Umbilical cord (tissue), 2 donors: ENCODE results near the gene TMEM183A. TPM values are rescaled to one million over a fixed set of nuclear protein-coding genes. Genes with fewer than 3 reads are reported as not detected.
"Not testable (repeated sequence)": the region's sequence is repeated elsewhere in the genome, so short reads cannot be mapped to it uniquely, and the experiment has no call there.

Experiments used
- DNase-seq: peaks from one replicate; pipeline ENCODE4 v3.0.0-alpha.2; 2015; ENCODE audit warnings: low spot score
- total RNA-seq: library from RNA; depleted of rRNA; stranded (reverse); fragments of >200 nt; gene quantifications from one replicate; pipeline ENCODE4 v1.2.3, GENCODE V29; 2014; ENCODE audit warnings: low replicate concordance; ENCODE audit not compliant: insufficient read depth

TMEM183A gene
- total RNA-seq, 1 donor from 2014 or later, result 41.7 TPM

DNA sequence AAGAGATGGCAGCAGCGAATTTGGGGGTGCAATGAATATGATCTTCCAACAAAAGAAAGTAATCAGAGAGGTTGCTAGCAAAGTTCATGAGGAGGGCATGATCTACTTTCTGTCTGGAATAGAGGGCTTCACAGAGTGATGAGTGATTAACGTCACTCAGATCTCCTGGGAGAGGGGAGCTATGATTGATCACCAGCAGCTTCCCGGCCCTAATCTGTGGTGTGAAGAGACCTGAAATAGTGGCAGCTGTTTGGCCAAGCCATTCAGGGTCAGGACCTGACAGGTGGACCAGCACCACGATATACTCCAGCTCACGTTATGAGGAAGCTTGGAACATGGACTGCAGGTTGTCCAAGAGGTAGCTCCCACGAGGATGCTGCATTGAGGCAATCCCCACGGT lies 19.9 kb upstream of the TMEM183A start:
- no peak for DNase-seq

DNA sequence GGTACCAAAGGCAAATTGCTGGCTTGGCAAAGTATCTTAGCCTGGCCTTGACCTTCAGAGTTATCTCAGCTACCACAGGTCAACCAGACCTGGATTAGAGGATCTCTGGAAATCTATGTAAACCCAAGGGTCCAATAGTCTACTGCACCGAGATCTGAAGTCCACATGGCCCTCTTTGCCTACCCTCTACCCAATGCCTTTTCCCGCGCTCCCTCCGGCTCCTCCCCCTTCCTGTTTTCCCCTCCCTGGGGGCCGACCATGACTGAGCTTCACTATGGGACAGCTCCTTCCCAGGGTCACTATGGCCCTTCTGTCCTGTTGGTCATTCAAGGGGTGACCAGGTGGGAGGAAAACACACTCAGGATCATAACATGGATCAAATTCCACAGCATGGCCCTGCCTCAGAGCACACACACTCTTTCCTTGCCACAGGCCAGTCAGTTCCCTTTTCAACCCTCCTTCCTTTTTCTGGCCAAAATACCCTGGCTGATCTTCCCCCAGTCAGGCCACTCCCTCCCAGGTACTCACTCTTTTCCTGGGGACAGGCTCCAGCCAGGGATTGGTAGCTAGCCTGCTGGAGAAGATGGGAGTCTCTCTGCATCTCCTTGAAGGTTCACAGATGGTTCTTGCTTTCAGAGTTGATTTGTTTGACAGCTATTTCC lies 19.1 kb upstream of the TMEM183A start:
- DNase-seq, result no peak

DNA sequence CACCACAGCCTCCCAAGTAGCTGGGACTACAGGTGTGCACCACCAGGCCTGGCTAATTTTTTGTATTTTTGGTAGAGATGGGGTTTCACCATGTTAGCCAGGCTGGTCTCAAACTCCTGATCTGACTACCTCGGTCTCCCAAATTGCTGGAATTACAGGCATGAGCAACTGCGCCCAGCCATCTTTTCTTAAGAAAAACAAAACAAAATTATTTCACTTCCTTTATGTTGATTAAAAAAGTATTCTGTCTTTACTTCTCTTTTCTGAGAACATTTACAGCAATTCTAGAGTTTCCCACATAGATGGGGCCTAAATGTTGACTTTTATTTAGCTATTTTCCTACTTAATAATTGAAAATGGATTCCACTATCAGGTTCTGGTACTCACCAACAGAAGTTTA lies 17.3 kb upstream of the TMEM183A start:
- no peak for DNase-seq

DNA sequence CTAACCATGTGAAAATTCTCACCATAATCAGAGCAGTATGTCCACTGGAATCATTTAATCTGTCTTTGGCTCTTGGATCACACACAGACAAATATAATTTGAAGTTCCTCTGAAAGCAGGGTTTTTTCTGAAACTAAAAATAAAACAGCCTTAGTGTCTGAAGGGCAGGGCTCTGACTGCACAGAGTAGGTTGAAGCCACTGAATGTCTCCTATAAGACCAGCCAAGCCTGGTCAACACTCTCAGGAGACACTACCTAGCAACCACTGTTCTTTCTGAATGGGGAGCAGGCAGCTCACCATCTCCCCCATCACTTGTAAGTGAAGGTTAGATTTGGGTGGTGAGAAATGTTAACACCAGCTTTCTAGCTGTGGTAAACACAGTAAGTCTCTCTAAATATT lies 16.1 kb upstream of the TMEM183A start:
- no peak for DNase-seq

DNA sequence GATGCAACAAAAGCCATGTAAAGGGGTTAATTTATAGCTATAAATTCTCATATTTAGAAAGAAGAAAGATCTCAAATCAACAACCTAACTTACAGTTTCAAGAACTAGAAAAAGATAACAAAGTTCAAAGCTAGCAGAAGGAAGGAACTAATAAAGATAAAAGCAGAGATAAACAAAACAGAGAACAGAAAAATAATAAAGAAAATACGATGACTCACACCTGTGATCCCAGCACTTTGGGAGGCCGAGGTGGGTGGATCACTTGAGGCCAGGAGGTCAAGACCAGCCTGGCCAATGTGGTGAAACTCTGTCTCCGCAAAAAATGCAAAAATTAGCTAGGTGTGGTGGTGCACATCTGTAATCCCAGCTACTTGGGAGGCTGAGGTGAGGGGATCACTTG lies 12.4 kb upstream of the TMEM183A start:
- DNase-seq, result no peak

DNA sequence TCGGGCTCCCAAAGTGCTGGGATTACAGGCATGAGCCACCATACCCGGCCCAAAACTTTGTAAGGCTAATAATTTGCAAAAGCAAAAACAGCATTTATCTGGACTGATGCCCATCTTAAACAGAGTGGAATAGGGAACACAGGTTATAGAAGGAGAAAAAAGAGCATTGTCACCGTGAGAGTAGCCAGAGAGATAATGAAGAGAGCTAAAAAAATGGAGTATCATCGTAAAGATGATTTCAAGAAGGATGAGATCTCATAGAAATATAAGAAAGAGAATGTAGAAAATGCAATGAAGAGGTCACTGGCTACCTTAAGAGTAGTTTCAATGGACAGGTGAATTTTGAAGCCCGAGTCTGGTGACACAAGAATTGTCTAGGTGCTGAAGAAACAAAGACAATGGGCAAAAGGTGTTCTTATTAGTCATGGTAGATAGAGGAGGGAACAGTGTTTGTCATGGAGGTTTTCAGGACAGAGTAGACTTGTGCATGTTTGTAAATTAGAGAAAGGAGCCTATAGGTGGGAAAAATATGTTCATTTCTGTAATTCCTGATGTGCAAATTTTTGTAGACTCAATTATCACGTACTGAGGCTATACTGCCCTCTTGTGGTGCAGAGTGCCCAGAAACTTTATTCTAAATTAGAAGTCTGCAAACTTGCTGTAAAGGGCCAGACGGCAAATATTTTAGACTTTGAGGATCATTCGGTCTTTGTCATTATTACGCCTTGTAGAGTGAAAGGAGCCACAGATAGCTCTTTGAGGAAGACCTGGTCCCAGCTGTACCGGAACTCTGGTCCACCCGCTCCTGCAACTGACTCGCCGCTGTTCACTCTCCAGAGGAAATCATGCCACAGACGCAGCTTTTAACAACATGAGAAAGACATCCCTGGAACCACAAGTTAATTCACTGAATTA lies 8.1 kb upstream of the TMEM183A start:
- DNase-seq, result peak; percentile 59

DNA sequence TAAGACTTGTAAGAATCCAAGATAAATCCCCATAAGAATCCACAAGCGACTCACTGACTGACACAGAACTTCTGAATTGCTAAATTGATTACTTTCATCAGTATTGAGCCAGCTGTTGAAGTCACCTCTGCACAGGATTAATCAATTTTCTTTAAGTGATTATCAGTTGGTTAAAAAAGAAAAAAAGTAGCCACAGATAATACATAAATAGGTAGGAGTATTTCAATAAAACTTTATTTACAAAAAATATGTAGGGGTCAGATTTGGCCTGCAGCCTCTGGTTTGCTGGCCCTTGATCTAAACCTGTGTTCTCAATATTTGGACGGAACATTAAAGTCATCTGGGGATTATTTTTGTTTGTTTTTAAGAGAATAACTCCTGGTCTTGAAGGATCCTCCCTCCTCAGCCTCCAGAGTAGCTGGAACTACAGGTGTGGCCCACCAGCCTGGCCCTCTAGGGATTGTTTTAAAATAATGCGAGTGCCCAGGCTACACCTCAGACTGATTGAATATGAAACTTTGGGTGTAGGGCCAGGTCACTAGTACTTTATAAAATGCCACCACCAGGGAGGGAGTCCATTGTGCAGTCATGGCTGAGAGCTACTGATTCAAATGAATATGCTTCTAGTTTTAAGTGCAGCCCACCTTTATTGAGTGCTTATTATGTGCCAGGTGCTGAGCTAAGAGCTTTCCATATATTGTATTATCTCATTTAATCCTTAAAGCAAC lies 6.8 kb upstream of the TMEM183A start:
- no peak for DNase-seq

DNA sequence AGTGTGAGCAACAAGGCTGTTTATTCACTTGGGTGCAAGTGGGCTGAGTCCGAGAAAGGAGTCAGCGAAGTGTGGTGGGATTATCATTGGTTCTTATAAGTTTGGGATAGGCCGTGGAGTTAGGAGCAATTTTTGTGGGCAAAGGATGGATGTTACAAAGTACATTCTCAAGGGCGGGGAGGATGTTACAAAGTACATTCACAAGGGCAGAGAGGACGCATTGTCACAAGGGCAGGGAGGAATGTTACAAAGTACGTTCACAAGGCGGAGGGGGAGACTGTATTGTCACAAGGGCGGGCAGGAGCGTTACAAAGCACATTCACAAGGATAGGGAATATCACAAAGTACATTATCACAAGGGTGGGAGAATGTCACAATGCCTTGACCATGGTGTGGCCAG lies 5.2 kb upstream of the TMEM183A start:
- DNase-seq, result no peak

DNA sequence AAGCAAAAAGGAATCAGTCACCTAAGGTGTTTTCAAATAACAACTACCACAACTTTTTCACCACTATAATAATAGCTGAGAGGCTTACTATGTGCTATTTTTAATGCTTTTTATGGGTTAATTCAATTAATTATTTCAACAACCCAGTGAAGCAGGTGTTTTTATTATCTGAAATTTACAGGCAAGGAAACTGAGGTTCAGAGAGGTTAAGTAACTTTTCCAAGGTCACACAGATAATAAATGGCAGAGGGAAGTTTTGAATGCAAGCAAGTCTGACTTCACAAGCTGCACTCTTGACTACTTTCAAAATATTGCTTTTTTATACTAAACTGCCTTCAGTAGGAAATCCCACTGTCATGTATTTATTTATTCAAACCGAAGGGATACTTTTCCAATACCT lies 4.2 kb upstream of the TMEM183A start:
- no peak for DNase-seq

DNA sequence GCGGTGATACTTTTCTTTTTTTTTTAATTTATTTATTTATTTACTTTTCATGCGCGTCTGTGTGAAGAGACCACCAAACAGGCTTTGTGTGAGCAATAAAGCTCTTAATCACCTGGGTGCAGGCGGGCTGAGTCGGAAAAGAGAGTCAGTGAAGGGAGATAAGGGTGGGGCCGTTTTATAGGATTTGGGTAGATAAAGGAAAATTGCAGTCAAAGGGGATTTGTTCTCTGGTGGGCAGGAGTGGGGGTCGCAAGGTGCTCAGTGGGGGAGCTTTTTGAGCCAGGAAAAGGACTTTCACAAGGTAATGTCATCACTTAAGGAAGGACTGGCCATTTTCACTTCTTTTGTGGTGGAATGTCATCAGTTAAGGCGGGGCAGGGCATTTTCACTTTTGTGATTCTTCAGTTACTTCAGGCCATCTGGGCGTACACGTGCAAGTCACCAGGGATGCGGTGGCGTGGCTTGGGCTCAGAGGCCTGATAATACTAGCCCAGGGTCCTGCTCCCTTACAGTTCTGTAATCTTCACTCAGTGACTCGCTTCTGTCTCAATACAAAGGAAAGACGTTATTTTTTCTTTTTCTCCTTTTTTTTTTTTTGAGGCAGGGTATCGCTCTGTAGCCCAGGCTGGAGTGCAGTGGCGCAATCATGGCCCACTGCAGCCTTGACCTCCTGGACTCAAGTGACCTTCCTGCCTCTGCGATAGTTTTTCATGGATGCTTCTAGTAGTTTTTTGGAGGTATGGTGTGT lies 1.6 kb upstream of the TMEM183A start:
- DNase-seq, result not testable (repeated sequence)

DNA sequence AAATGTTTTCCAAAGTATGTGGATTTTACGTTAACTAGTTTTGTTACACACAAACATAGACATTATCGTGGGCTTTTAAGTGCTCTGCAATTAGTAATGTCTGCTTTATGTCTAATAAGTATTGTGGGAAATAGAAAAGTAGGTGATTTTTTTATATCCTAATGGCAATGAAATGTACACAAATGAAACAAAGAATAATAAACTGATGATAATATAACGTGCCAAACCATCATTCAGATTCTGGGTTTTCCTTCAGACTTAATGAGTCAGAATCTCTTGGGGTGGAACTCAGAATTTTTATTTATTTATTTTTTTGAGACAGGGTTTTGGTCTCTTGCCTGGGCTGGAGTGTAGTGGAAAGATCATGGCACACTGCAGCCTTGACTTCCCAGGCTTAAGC lies 2.0 kb downstream of the TMEM183A start:
- no peak for DNase-seq

DNA sequence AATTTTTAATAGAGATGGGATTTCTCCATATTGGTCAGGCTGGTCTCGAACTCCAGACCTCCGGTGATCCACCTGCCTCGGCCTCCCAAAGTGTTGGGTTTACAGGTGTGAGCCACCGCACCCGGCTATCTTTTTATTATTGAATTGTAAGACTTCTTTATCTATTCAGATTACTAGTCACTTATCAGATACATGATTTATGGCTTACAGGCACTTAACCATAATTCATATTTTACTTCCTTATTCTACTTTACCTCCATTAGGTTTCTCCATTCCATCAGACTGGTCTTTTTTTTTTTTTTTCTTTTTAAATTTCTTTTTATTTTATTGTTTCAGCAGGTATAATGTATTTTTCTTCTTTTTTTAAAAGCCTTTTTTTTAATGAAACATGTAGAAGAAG lies 4.4 kb downstream of the TMEM183A start:
- no peak for DNase-seq

DNA sequence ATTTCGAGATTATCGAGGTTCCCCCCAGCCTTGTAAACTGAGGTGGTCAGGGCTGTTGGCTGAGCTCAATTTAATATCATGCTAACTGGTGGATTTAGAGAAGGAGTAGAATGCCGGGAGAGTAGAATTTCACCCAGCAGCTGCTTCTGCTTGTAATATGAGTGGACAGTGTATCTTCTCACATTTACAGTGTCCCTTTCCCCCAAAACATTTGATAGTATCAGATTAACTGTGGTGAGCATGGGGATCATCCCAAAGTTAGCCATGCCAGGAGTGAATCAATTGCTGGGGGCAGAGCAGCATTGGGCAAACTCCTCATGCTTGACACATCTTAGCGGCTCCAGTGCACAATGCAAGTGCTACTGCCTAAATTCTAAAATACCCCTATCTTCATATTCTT lies 9.9 kb downstream of the TMEM183A start:
- DNase-seq, result no peak

DNA sequence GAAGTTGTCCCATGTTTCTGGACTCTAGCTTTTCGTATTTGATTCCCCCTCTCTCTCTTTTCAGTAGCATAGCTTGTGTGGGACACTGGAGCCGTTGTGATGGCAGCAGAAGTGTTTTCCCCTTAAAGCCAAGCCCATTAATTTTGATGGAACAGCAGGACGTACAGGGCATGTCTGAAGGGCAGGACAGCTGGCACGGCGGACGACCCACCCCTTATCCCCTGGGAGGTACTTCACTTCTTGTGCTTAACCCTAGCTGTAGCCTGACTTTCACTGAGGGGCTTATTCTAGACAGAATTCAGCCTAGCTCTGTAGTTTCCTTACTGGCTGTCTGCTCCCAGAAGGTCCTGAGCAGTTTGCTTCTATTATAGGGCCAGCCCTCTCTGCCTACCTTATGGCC lies 10.5 kb downstream of the TMEM183A start:
- DNase-seq, result no peak

DNA sequence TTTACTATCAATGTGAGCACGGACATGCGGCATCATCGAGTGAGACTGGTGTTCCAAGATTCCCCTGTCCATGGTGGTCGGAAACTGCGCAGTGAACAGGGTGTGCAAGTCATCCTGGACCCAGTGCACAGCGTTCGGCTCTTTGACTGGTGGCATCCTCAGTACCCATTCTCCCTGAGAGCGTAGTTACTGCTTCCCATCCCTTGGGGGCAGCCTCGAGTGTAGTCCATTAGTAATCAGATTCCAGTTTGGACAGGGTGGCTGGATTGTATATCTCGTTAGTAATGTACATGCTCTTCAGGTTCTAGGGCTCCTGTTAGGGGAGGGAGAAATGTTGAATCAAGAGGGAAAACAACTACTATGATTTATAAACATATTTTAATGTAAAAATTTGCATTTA lies 15.7 kb downstream of the TMEM183A start:
- DNase-seq, result not testable (repeated sequence)

DNA sequence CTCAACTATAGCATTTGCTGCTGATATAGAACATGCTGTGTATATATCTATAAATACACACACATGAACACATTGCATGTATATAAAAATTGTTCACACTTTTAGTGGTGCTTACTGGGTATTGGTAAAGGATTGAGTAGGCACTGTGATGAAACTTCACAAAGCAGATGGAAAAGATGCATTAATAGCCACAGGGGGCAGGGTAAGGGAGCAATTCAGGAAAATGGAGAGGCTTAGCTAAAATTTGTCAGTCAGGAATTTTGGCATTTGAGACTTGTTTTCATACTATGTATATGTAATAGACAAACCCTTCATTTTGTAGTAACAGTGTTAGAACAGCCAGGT lies 18.5 kb downstream of the TMEM183A start:
- no peak for DNase-seq

DNA sequence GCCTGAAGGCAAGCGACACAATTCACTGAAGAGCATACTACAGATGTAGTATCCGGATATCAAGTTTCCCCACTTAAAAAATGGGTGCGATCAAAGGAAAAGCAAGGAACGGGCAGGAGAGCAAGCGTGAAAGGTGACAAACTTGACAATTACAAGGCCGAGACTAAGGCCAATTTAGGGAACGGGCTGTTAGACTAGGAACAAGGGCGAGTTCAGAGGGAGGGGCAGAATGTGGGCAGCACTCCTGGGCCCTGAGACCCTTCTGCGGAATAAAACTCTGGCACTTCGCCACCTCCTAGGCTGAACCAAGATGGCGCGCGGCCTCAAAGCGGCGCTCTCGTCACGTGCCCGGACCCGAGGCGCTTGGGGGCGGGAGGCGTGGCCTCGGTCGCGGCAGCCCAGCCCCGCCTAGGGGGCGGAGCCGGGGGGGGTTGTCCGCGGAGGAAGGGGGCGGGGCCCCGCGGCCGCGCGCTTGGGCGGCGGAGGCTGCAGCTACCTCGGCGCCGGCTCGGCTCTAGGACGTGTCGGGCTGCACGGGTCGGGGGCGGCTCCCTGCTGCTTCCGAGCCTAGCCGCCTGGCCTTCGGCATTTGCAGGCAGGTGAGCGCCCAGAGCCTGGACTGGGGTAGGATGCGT lies 19.0 kb downstream of the TMEM183A start, which contains the start of gene PPFIA4:
Gene PPFIA4, plus strand, starts transcription at position 461 of the 635 bp plus-strand sequence. CDS start 12,518 bp downstream, outside the sequence.
- DNase-seq, result peak; percentile 88

DNA sequence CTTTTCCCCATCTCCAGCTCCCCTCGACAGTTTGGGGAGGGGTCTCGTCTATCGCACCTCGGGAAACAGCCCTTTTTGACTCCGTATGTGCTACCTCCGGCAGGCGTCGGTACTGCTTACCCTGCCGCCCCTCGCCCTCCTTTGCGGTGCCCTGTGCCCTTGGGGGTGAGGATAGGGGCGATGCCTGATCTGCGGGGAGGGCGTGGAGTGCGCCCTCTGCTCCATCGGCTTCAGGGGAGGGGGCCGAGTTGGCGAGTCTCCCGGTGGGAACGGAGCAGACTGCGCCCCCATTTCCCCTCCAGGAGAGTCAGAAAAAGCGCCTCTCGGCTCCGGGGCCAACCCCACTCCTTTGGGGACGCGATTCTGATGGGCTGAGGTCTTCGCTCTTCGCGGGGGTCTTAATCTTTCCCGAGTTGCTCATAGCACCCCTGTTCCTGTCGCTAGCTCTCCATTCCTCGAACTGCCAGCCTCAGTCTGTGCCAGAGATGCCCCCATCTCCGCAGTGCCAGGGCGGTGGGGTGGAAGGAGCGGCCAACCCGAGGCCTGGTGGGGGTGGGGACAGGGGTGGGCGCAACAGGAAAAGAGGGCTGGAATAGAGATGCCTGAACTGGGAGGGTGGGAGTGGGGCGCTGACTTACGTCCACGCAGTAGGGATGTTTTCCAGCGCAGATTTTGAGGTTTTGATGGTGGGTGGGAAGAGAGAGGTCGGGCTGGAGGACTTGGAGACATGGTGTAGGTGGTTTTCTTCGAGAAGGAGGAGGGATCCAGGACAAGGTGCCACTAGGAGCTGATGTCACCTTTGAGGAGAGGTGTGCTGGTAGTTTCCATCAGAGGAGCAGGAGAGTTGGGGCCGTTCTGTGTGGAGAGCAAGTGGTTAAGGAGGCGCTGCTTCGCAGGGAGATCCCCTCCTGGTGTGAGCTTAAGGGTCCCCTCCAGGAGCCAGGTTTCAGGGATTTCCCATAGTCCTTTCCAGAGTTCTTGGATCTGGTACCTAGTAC lies 19.8 kb downstream of the TMEM183A start:
- DNase-seq, result peak; percentile 41

DNA sequence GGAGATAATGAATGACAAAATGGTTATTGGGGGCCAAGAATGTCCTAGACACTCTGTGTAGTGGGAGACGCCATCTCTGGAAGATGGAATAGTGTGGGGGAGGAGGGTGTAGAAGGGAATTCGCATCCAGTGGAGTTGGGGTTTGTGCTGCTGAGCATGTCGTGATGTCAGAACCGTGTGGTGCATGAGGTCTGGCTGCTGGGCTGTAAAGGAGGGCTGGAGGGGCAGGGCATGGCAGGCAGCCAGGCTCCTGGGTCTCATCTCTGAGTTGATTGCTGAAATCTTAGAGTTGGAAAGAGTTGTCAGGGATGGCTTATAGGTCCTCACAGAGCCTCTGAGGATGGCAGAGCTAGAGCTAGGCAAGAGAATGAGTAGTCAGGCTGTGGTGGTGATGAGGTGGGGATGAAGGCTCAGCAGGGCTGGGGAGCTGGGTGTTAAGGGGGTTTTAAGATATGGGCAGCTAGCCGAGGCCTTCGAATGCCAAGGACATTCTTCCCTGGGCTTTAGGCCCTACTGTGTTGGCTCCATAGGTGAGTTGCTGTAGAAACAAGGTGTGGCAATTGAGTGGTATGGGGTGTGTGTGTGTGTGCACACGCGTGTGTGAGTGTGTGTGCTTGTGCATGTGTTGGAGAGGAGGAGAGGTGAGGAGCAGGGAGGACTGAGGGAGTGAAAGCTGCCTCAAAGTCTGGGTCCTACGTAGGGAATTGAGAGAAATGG lies 21.1 kb downstream of the TMEM183A start:
- DNase-seq, result peak; percentile 87
